ENCODE results near the gene ZNF783. TPM values are rescaled to one million over a fixed set of nuclear protein-coding genes. Genes with fewer than 3 reads are reported as not detected.

ZNF783 gene
- 8.5 and 13.2 TPM in 2 replicates for total RNA-seq

DNA sequence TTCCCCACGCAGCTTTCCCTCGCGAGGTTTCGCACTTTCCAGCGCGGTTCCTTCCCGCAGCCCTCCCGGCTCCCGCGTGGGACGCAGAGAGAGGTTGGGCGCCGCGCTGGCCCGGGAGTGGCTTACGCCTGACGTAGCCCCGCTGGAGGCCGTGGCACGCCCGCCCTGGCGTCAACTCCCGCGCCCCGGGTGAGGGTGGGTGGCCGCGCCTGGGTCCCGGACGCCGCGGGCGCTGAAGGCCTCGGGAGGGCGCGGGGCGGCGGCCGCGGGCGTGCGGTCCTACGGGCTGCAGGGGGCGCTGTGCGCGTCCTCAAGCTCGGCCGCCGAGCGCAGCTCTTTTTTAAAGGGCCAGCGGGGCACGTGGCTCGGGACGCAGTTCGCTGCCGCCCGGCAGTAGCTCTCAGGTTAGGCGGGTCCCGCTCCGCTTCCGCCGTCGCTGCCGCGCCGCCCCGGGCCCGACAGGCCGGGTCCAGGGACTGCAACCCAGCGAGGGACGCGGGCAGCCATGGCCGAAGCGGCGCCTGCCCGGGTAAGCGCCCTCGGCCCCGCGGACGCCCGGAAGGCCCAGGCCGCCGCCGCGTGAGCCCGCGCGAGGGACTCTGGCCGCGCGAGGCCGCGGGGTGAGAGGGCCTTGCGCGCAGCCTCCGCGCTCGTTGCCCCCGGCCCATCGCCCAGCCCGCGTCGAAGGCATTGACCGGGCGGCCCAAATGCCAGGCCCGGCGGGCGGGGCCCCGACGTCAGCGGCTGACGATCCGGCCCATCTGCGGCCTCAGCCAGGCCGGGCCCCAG lies at the start of gene ZNF783:
ZNF783 (plus strand) TSS at position 368 of the 789 bp plus-strand sequence; CDS start at position 506, 138 bp downstream.

DNA sequence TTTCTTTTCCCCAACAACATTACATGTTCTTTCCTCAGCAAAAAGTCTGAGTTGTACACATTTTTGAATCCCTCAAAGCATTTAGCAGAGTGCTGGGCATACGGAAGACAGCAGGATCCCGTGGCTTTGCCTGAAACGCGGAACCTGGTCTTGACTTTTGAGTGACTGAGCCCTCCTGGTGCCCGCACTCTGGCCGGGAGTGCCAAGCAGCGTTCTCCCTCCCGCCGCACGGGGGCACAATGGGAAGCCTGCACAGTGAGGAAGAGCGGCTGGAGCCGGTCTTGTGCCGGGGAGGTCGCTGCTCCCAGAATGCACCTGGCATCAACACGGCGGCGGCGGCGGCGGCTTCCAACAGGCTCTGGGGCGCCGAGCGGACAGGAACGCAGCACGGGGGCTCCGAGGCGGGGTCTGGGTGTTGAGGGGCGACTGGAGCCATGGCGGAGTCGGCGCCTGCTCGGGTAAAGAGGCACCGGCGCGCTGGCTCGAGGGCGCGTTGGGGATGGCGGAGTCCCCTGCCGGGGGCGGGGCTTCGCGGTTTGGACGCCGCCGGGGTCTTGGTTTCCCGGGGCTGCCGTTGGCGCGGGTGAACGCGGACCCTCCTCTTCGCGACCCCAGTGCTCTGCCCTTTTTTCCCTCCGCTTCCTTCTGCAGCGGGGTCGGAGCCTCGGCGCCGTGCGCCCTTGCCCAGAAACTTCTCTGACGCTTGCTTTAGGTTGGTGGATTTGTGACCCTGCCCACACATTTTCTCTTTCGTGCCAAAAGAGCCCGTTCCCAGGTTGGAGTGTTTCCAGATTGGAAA lies 22.5 kb upstream of the ZNF783 start, which contains the start of gene ZNF212:
ZNF212 (plus strand) TSS at position 307 of the 799 bp plus-strand sequence; CDS start at position 435, 128 bp downstream.

Other genes with a start within 250 kb of the ZNF783 start
- 404 and 710 TPM in 2 replicates for gene PDIA4, start 233.7 kb upstream of the ZNF783 start, total RNA-seq
- 6.3 and 6.7 TPM in 2 replicates for gene ZNF786, start 171.5 kb upstream of the ZNF783 start, total RNA-seq
- gene ZNF425, start 135.9 kb upstream of the ZNF783 start, total RNA-seq, result 1.9 and 5.0 TPM in 2 replicates
- gene ZNF398, start 114.7 kb upstream of the ZNF783 start, total RNA-seq, result 7.0 and 7.4 TPM in 2 replicates
- 18.5 and 20.1 TPM in 2 replicates for gene ZNF282, start 66.7 kb upstream of the ZNF783 start, total RNA-seq
- 4.0 and 5.4 TPM in 2 replicates for gene ZNF212, start 22.5 kb upstream of the ZNF783 start, total RNA-seq
- gene ZNF777, start 198.9 kb downstream of the ZNF783 start, total RNA-seq, result 6.4 and 7.2 TPM in 2 replicates
- gene ZNF746, start 235.6 kb downstream of the ZNF783 start, total RNA-seq, result 19.7 and 22.2 TPM in 2 replicates